Parathyroid adenoma (tissue), 2 donors: ENCODE data around the gene ANTXR1.

Experiments
- H2AFZ ChIP-seq: fragments of 300-600 bp; sonication (generic); one replicate; pipeline ENCODE4 v1.7.0; 2017; ENCODE audit warnings: antibody characterized with exemption, mild to moderate bottlenecking
- H3K27ac ChIP-seq: fragments of 300-600 bp; sonication (generic); one replicate; pipeline ENCODE4 v1.7.0; 2017
- H3K27me3 ChIP-seq: fragments of 300-600 bp; sonication (generic); one replicate; pipeline ENCODE4 v1.7.0; 2017; ENCODE audit warnings: low read length; ENCODE audit not compliant: control insufficient read depth, insufficient read depth
- H3K36me3 ChIP-seq: fragments of 300-600 bp; sonication (generic); one replicate; pipeline ENCODE4 v1.7.0; 2017; ENCODE audit warnings: low read length; ENCODE audit not compliant: control insufficient read depth, insufficient read depth
- H3K4me1 ChIP-seq: fragments of 300-600 bp; sonication (generic); one replicate; pipeline ENCODE4 v1.7.0; 2017; ENCODE audit warnings: control low read depth
- H3K4me2 ChIP-seq: fragments of 300-600 bp; sonication (generic); one replicate; pipeline ENCODE4 v1.7.0; 2017; ENCODE audit warnings: low read length
- H3K4me3 ChIP-seq: fragments of 300-600 bp; sonication (generic); one replicate; pipeline ENCODE4 v1.7.0; 2017; ENCODE audit warnings: low read depth, low read length
- H3K79me2 ChIP-seq: fragments of 300-600 bp; sonication (generic); one replicate; pipeline ENCODE4 v1.7.0; 2017; ENCODE audit warnings: control low read depth
- H3K9ac ChIP-seq: fragments of 300-600 bp; sonication (generic); one replicate; pipeline ENCODE4 v1.7.0; 2017; ENCODE audit warnings: mild to moderate bottlenecking
- H3K9me3 ChIP-seq: fragments of 300-600 bp; sonication (generic); one replicate; pipeline ENCODE4 v1.7.0; 2017; ENCODE audit warnings: low read length; ENCODE audit not compliant: control insufficient read depth
- TF ChIP-seq, protein P1 (sequence below): fragments of 300-600 bp; sonication (generic); IDR thresholded peaks from one replicate; pipeline ENCODE4 v1.7.0; 2017; ENCODE audit warnings: antibody characterized with exemption, mild to moderate bottlenecking
- donor health status: primary hyperparathyroidism.

The ANTXR1 gene

DNA sequence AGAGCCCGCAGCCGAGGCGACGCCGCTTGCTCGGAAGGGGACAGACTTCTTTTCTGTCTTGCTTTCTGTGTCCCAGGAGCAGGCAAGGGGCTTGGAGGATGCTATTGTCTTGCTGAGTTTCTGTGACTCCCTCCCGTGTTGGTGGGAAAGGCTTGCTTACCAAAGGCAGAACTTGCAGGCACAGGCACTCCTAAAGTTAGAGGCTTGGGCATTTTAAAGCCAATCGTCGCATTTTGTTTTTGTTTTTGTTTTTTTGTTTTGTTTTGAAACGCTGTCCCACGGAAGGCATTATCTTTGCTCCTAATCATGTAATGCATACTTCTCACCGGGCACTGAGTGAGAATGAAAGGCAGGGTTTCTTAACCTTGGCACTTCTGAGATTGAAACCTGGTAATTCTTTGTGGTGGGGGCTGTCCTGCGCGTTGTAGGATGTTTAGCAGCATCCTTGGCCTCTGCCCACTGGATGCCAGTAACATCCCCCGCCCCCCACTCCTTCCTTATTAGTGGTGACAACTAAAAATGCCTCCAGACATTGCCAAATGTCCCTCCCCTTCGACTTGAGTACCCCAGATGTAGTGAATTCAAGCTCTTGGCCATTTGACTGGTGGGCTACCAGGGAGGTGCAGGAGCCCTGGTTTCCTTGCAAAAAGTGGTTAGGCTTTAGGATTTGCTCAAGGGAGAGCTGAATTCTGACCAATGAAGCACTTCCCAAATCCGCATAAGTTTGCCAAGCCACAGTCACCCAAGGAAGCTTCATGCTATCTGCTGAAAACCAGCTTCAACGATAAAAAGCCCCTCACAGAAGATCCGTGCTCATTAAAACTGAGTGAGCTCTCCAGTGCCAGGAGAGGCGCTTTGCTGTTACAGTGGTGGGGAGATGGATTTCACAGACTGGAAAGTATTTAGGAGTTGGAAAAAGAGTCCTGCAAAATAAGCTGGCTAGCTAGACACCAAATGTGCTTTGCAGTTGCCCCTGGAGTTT lies 1.2 kb downstream of the ANTXR1 start:
- no peaks in the 10 kb centered on the region for H3K27me3 ChIP-seq
- peak overlapping the region; percentile 75 for H3K4me3 ChIP-seq
- H2AFZ ChIP-seq = peak overlapping the region; percentile 93
- no peaks in the 10 kb centered on the region for H3K36me3 ChIP-seq
- no peaks in the 10 kb centered on the region for H3K9me3 ChIP-seq
- TF ChIP-seq, protein P1, sequence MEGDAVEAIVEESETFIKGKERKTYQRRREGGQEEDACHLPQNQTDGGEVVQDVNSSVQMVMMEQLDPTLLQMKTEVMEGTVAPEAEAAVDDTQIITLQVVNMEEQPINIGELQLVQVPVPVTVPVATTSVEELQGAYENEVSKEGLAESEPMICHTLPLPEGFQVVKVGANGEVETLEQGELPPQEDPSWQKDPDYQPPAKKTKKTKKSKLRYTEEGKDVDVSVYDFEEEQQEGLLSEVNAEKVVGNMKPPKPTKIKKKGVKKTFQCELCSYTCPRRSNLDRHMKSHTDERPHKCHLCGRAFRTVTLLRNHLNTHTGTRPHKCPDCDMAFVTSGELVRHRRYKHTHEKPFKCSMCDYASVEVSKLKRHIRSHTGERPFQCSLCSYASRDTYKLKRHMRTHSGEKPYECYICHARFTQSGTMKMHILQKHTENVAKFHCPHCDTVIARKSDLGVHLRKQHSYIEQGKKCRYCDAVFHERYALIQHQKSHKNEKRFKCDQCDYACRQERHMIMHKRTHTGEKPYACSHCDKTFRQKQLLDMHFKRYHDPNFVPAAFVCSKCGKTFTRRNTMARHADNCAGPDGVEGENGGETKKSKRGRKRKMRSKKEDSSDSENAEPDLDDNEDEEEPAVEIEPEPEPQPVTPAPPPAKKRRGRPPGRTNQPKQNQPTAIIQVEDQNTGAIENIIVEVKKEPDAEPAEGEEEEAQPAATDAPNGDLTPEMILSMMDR = no peak
- H3K27ac ChIP-seq = peak overlapping the region; percentile 52
- H3K9ac ChIP-seq = no peak overlapping the region
- peak overlapping the region; percentile 98 for H3K4me2 ChIP-seq
- no peaks in the 10 kb centered on the region for H3K4me1 ChIP-seq
- H3K79me2 ChIP-seq = peaks cover 24% of the 10 kb centered on the region

DNA sequence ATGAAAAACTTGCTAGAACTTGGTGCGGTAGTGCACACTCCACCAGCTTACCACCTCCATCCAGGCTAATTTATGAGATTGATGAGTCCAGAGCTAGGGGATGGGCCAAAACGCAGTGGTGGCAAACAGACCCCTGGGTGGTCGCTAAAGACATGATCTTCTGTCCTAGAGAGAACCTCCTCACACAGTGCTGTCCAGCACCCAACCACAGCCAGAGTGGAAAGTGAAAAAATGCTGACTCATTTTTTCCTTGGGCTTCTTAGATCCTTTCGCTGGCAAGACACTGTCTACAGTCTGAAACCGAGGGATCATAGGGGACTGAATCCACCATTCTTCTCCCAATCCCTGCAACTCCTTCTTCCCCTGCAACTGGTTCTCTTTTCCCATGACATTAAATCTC lies 4.1 kb downstream of the ANTXR1 start:
- Histone ChIP-seq H3K27me3 (no peaks in the 10 kb centered on the region), H3K4me3 (no peak overlapping the region), H3K79me2 (peaks cover 40% of the 10 kb centered on the region), H3K4me1 (peaks cover 6% of the 10 kb centered on the region), H2AFZ (no peak overlapping the region), H3K4me2 (no peak overlapping the region), H3K36me3 (no peaks in the 10 kb centered on the region), H3K9ac (no peak overlapping the region), H3K9me3 (no peaks in the 10 kb centered on the region), H3K27ac (no peak overlapping the region)
- TF ChIP-seq, protein P1 = no peak

DNA sequence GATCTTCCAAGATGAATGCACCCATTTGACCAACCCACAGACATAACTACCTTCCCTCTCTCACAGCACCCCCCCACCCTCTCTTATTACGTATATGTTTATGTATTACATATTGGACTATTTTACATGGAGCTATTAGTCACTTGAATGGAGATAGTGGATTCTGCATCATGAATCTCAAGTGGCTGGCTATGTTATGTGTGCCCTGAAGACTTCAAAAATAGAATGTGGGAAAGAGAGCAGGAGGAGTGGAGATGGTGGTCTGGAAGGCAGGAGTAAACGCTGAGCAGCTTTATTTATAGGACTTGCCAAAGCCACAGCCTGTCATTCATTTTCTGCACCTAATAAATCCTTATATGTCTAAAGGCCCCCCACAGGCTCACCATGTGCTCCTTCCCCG lies 4.9 kb downstream of the ANTXR1 start:
- Histone ChIP-seq H3K36me3 (no peaks in the 10 kb centered on the region), H3K79me2 (peaks cover 46% of the 10 kb centered on the region), H2AFZ (no peak overlapping the region), H3K9me3 (no peaks in the 10 kb centered on the region), H3K4me3 (no peak overlapping the region), H3K27ac (no peak overlapping the region), H3K27me3 (no peaks in the 10 kb centered on the region), H3K4me2 (no peak overlapping the region), H3K4me1 (peaks cover 6% of the 10 kb centered on the region), H3K9ac (no peak overlapping the region)
- TF ChIP-seq, protein P1 = no peak

DNA sequence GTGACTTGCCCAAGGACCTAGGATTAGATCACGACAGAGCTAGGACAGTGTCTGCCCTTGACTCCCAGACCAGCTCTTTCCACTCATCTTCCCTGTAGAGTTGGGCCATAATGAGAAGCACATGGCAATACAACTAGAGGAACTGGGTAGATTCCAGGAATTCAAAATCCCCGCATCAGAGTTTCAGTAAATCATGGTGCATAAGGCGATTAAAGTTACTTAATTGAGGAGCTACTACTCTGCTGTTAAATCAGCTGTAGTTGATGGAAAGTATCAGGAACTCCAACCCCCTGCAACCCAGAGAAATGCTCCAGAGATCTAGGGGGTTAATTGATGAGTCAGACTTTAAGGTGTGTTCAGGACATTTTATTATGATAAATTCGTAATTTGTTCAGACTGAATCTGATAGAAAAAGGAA lies 5.7 kb downstream of the ANTXR1 start:
- Histone ChIP-seq H3K9ac (no peak overlapping the region), H3K4me1 (peaks cover 7% of the 10 kb centered on the region), H3K9me3 (no peaks in the 10 kb centered on the region), H3K27me3 (no peaks in the 10 kb centered on the region), H3K36me3 (no peaks in the 10 kb centered on the region), H3K79me2 (peaks cover 55% of the 10 kb centered on the region), H3K4me3 (no peak overlapping the region), H3K4me2 (no peak overlapping the region), H2AFZ (no peak overlapping the region), H3K27ac (no peak overlapping the region)
- TF ChIP-seq, protein P1 = no peak
